ENCODE measurements around the gene KRT73. TPM values are rescaled to one million over a fixed set of nuclear protein-coding genes. Genes with fewer than 3 reads are reported as not detected.

The KRT73 gene
- total RNA-seq, 1 donor from 2014 or later: 0.52 TPM

GRCh38 chr12:52641468-52641867 lies 23.1 kb upstream of the KRT73 start:
- no peaks in the 10 kb centered on the region for H3K9me3 ChIP-seq
- ATAC-seq (no peak), DNase-seq (no peak)

DNA sequence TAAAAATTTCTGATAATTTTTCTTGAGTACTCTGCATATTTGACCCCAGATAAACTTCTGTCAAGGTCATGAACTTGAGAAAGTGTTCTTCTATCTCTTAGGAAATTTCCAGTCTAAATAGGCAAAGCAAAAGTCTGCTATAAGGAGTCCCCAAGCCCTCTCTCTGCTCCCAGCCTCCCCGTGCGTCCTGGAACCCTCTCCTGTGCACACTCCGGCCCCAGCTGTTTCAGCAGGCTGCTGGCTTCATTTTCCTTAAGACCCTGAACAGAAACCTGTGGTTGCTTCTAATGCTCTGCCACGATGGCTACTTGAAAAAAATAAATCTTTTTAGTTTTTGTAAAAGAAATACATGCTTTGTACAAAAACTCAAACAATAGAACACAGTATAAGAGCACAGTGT lies 18.9 kb upstream of the KRT73 start:
- ATAC-seq: no peak
- Histone ChIP-seq H3K4me1 (no peaks in the 10 kb centered on the region), H3K9me3 (no peaks in the 10 kb centered on the region), H3K4me3 (no peak overlapping the region), H3K27me3 (peaks cover 6% of the 10 kb centered on the region), H3K27ac (no peak overlapping the region), H3K36me3 (no peaks in the 10 kb centered on the region)
- TF ChIP-seq CTCF (IDR thresholded peaks at IDR 0.05): no peak
- no peak for DNase-seq
- intact Hi-C loops (cut with DNase I): no loop called here

More at GRCh38 chr12:52641468-52641867, 23.1 kb upstream of the KRT73 start:
- TF ChIP-seq CTCF (IDR thresholded peaks at IDR 0.05): no peak
- Histone ChIP-seq H3K36me3 (no peaks in the 10 kb centered on the region), H3K4me3 (no peak overlapping the region), H3K27ac (no peak overlapping the region), H3K27me3 (no peaks in the 10 kb centered on the region), H3K4me1 (no peaks in the 10 kb centered on the region)
- intact Hi-C loops (cut with DNase I): no loop called here

- intact Hi-C loops (cut with DNase I): no loop called here
- no peaks in the 10 kb centered on the region for H3K36me3 ChIP-seq
- H3K4me1 ChIP-seq: no peaks in the 10 kb centered on the region
- ATAC-seq: no peak
- no peak for DNase-seq
- no peak for TF ChIP-seq CTCF (IDR thresholded peaks at IDR 0.05)
- H3K4me3 ChIP-seq: no peak overlapping the region
- no peak overlapping the region for H3K27ac ChIP-seq
- no peaks in the 10 kb centered on the region for H3K9me3 ChIP-seq
- peaks cover 6% of the 10 kb centered on the region for H3K27me3 ChIP-seq
Measured at GRCh38 chr12:52636592-52637258, 18.4 kb upstream of the KRT73 start.

DNA sequence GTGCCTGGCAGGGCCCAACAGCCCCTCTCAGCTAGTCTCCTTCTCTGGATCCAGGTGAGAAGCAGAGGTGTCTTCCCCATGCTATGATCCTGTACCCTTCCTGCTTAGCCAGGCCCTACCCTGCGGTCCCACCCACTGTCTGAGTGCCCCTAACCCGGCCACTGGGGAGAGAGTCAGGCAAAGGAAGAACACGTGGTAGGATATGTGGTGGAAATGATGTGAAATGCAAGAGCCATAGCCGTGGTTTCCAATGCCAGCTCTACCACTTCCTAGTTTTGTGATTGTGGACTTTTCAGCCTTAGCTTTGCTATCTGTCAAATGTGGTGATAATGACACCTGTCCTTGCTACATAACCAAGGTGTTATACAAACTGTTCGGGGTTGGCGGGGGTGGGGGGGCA lies 17.8 kb upstream of the KRT73 start:
- intact Hi-C loops (cut with DNase I): no loop called here
- Histone ChIP-seq H3K9me3 (no peaks in the 10 kb centered on the region), H3K4me1 (no peaks in the 10 kb centered on the region), H3K27ac (no peak overlapping the region), H3K36me3 (no peaks in the 10 kb centered on the region), H3K4me3 (no peak overlapping the region), H3K27me3 (peaks cover 6% of the 10 kb centered on the region)
- TF ChIP-seq CTCF (IDR thresholded peaks at IDR 0.05): no peak
- ATAC-seq (no peak), DNase-seq (no peak)

DNA sequence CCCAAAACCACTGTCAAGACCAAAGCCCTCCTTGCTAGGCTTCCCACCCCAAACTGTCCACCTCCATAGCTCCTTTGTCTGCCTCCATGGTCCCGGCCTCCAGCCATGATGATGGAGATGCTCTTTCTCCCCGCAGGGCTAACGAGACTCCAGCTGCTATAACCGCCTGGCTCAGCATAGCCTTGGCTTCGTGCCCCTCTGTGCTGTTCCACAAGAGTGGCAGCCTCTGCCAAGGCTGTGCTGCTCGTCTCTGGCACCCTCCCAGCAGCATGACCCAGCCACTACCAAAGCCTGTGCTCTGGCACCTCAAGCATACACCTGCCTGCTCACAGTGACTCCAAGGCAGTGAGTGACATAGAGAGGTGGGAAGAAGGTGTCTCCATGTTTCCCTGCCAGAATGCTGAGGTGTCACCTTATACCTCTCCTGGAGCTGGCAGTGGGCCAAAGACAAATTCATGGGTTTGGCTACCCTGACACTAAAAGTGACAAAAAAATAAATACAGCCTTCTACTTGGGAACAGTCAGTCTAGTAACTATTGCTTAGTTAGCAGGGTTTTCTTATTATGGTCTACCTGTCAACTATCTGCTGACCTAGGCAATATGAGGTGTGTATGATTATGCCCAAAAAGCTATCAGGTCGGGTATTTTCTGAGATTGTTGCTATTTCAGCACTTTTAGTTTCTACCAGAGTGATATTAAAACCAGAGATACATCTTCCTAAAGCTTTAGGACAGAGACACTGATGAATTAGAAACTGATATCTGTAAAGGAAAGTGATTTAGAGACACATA lies 16.1 kb upstream of the KRT73 start:
- intact Hi-C loops (cut with DNase I): no loop called here
- no peaks in the 10 kb centered on the region for H3K9me3 ChIP-seq
- no peak for TF ChIP-seq CTCF (IDR thresholded peaks at IDR 0.05)
- H3K36me3 ChIP-seq: no peaks in the 10 kb centered on the region
- peaks cover 6% of the 10 kb centered on the region for H3K27me3 ChIP-seq
- DNase-seq: no peak
- peak; percentile 33 for ATAC-seq
- H3K27ac ChIP-seq: no peak overlapping the region
- no peak overlapping the region for H3K4me3 ChIP-seq
- no peaks in the 10 kb centered on the region for H3K4me1 ChIP-seq

All from upper lobe of right lung (tissue), 1 donor.